Left lobe of liver (tissue), 2 donors: ENCODE measurements around the gene SERPING1. TPM values are rescaled to one million over a fixed set of nuclear protein-coding genes. Genes with fewer than 3 reads are reported as not detected.
"Not testable (repeated sequence)": the region's sequence is repeated elsewhere in the genome, so short reads cannot be mapped to it uniquely, and the experiment has no call there.

Experiments used
- ATAC-seq: fragments of 200-7000 bp; cut with Tn5 transposase; one replicate; pipeline ENCODE4 v1.9.1; 2020; ENCODE audit warnings: mild to moderate bottlenecking, moderate library complexity
- DNase-seq: peaks from one replicate; pipeline ENCODE4 v3.0.0-alpha.2; 2020; ENCODE audit warnings: low spot score
- total RNA-seq: library from RNA; stranded (reverse); gene quantifications from one replicate; pipeline ENCODE4 v1.2.1, GENCODE V29; 2021
- donor health status: DM: no; HTN: no; CAD: no; lungs with moderate emphysema.
- donor health status: DM: no; HTN: yes; CAD: no.

Gene SERPING1
- total RNA-seq, 1 donor from 2014 or later = 1,854 TPM

DNA sequence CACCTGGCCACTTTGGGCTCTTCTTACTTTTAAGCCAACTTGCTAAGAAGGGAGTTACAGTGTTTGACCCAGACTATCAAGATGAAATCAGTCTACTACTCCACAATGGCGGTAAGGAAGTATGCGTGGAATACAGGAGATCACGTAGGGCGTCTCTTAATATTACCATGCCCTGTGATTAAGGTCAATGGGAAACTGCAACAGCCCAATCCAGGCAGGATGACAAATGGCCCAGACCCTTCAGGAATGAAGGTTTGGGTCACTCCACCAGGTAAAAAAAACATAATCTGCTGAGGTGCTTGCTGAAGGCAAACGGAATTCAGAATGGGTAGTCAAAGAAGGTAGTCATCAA lies 53.2 kb downstream of the SERPING1 start:
- DNase-seq = no peak
- no peak for ATAC-seq

DNA sequence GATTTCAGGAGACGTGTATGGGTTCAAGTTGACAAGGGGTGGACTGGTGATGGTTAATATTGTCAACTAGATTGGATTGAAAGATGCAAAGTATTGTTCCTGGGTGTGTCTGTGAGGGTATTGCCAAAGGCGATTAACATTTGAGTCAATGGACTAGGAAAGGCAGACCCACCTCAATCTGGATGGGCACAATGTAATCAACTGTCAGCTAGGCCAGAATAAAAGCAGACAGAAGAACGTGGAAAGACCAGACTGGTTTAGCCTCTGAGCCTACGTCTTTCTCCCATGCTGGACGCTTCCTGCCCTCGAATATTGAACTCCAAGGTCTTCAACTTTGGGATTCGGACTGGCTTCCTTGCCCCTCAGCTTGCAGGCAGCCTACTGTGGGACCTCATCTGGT lies 53.9 kb downstream of the SERPING1 start:
- ATAC-seq (no peak), DNase-seq (no peak)

GRCh38 chr11:57652230-57652629 lies 54.7 kb downstream of the SERPING1 start:
- not testable (repeated sequence) for DNase-seq, ATAC-seq

DNA sequence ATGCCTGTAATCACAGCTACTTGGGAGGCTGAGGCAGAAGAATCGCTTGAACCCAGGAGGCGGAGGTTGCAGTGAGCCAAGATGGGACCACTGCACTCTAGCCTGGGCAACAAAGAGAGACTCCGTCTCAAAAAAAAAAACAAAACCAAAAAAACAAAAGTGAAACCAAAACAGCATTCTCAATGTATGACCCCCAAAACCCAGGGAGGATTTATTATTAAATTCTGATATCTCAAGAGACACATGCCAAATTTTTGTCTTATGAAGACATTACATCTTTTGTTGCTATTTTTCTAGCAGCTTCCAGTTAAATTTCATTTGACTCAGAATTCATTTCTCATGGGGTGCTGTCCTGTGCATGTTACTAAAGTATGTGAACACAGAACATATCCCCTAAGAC lies 55.2 kb downstream of the SERPING1 start:
- DNase-seq (no peak), ATAC-seq (no peak)

DNA sequence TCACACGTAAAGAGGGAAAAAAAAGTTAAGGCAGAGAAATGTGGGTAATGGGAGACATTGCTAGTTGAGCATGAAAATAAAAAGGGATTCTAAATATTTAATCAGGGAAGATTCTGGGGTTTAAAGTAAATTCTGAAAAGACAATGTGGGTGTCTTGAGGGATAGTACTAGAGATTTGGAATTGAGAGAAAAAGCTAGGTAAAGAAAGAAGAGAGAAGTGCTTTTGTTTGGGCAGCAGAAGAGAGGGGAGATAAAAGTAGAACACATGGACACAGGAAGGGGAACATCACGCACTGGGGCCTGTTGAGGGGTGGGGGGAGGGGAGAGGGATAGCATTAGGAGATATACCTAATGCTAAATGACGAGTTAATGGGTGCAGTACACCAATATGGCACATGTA lies 55.7 kb downstream of the SERPING1 start:
- ATAC-seq (no peak), DNase-seq (no peak)

- ATAC-seq (no peak), DNase-seq (no peak)
Measured at GRCh38 chr11:57656885-57657193, 59.4 kb downstream of the SERPING1 start.

DNA sequence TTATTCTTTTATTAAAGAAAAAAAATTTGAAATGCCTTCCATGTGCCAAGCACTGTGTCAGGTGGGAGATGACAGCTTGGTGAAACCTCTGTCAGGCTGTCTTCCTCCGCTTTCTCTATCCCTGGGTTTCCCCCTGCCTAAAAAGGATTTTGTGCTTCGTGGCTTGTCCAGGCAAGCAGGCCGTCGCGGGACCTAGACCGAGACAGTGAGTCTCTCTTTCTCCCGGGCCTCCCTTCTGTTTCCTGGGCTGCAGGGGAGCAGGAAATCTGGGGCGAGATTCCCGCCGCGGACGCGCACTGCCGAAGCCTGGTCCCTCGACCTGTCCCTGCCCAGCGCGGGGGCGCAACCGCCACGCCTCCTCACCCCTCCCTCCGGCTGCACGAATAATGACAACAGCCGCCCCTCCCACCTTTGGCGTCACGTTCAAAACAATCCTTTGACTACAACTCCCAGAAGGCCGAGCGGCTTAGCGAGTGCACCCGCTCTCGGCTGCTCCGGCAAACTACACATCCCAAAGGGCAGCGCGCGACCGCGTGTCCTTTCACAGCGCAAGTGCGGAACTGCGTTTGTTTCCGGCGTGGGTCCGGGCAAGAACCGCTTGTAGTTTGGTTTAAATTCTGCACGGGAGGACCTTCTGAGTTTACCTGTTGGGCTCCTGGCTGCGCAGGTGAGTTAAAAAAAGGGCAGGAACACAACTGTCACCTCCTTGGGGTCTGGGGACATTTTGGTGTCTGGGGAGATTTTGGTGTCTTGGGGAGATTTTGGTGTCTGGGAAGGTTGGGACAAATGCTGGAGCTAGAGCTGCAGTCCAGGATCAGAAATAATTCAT lies 59.9 kb downstream of the SERPING1 start, which contains the start of gene CLP1:
Gene CLP1, plus strand, starts transcription at position 569 of the 829 bp plus-strand sequence. CDS start 1,715 bp downstream, outside the sequence.
- peak; percentile 98 for ATAC-seq
- peak; percentile 100 for DNase-seq

GRCh38 chr11:57658023-57658361 lies 60.5 kb downstream of the SERPING1 start:
- DNase-seq (no peak), ATAC-seq (no peak)

- no peak for ATAC-seq
- DNase-seq = no peak
Measured at GRCh38 chr11:57659669-57660068, 62.2 kb downstream of the SERPING1 start.

- ATAC-seq = no peak
- DNase-seq = no peak
Measured at GRCh38 chr11:57662893-57663292, 65.4 kb downstream of the SERPING1 start.

- no peak for ATAC-seq
- no peak for DNase-seq
Measured at GRCh38 chr11:57663975-57664374, 66.5 kb downstream of the SERPING1 start.

Other genes starting within 250 kb of the SERPING1 start
- not detected for gene PRG3, start 216.5 kb upstream of the SERPING1 start, total RNA-seq
- 1.6 TPM for gene PRG2, start 207.0 kb upstream of the SERPING1 start, total RNA-seq
- 127 TPM for gene SLC43A3, start 170.6 kb upstream of the SERPING1 start, total RNA-seq
- gene RTN4RL2, start 137.2 kb upstream of the SERPING1 start, total RNA-seq = 22.0 TPM
- gene SLC43A1, start 82.0 kb upstream of the SERPING1 start, total RNA-seq = 115 TPM
- gene TIMM10, start 66.9 kb upstream of the SERPING1 start, total RNA-seq = 39.3 TPM
- not detected for gene SMTNL1, start 60.1 kb upstream of the SERPING1 start, total RNA-seq
- 53.0 TPM for gene UBE2L6, start 30.0 kb upstream of the SERPING1 start, total RNA-seq
- gene YPEL4, start 52.2 kb downstream of the SERPING1 start, total RNA-seq = 0.33 TPM
- 6.1 TPM for gene CLP1, start 60.1 kb downstream of the SERPING1 start, total RNA-seq
- 26.3 TPM for gene ZDHHC5, start 70.4 kb downstream of the SERPING1 start, total RNA-seq
- 6.1 TPM for gene MED19, start 114.5 kb downstream of the SERPING1 start, total RNA-seq
- 43.0 TPM for gene TMX2, start 114.9 kb downstream of the SERPING1 start, total RNA-seq
- 67.9 TPM for gene SELENOH, start 143.8 kb downstream of the SERPING1 start, total RNA-seq
- not detected for gene BTBD18, start 154.1 kb downstream of the SERPING1 start, total RNA-seq
- 98.1 TPM for gene CTNND1, start 164.1 kb downstream of the SERPING1 start, total RNA-seq